ENCODE measurements around the gene TBL1X.

GRCh38 chrX:9494771-9495170 is 29.9 kb downstream of the TBL1X start:
- TF ChIP-seq CTCF (IDR thresholded peaks at IDR 0.05; ENCODE audit: low read depth, low read length) (no peak), EZH2phosphoT487 (IDR thresholded peaks at IDR 0.05; ENCODE audit: low read depth) (no peak)
